Endothelial cell (in vitro differentiated cells): ENCODE results near the gene ZNF469. TPM values are rescaled to one million over a fixed set of nuclear protein-coding genes. Genes with fewer than 3 reads are reported as not detected.

ENCODE experiments used
- DNase-seq: peaks from one replicate; pipeline ENCODE4 v3.0.0; 2021; ENCODE audit warnings: low spot score
- H3K27ac Mint-ChIP-seq: one replicate; pipeline ENCODE4 v1.8.0; 2021; ENCODE audit warnings: mixed read lengths, inconsistent platforms; ENCODE audit not compliant: unreplicated experiment
- H3K27me3 Mint-ChIP-seq: one replicate; pipeline ENCODE4 v1.8.0; 2021; ENCODE audit warnings: mild to moderate bottlenecking, moderate library complexity, mixed read lengths, inconsistent platforms; ENCODE audit not compliant: unreplicated experiment
- H3K36me3 Mint-ChIP-seq: one replicate; pipeline ENCODE4 v1.8.0; 2021; ENCODE audit warnings: mild to moderate bottlenecking, low read depth, mixed read lengths, inconsistent platforms; ENCODE audit not compliant: unreplicated experiment
- H3K4me1 Mint-ChIP-seq: one replicate; pipeline ENCODE4 v1.8.0; 2021; ENCODE audit warnings: mild to moderate bottlenecking, mixed read lengths, inconsistent platforms; ENCODE audit not compliant: unreplicated experiment
- H3K4me3 Mint-ChIP-seq: one replicate; pipeline ENCODE4 v1.8.0; 2021; ENCODE audit warnings: mild to moderate bottlenecking, mixed read lengths, inconsistent platforms; ENCODE audit not compliant: unreplicated experiment
- H3K9me3 Mint-ChIP-seq: one replicate; pipeline ENCODE4 v1.8.0; 2021; ENCODE audit warnings: mixed read lengths, inconsistent platforms; ENCODE audit not compliant: unreplicated experiment
- CTCF ChIP-seq: fragments of 200-600 bp; sonication (generic); IDR thresholded peaks from one replicate; pipeline ENCODE4 v1.5.0; 2021; ENCODE audit warnings: antibody characterized with exemption; ENCODE audit not compliant: unreplicated experiment
- total RNA-seq: library from RNA; stranded (reverse); fragmentation: NEBNext Ultra II Directional; extraction: Animal tissue kit (Norgen Biotek cat#: 25700); gene quantifications from one replicate; pipeline ENCODE4 v1.2.1, GENCODE V29; 2021; ENCODE audit not compliant: unreplicated experiment

The ZNF469 gene
- total RNA-seq, 1 donor from 2014 or later: 14.7 TPM

GRCh38 chr16:88341551-88342290, 41.0 kb upstream of the ZNF469 start:
- DNase-seq: no peak
- no peak for TF ChIP-seq CTCF

GRCh38 chr16:88342491-88342890, 40.3 kb upstream of the ZNF469 start:
- Mint-ChIP-seq H3K9me3 (peaks cover 10% of the 10 kb centered on the region), H3K36me3 (peaks cover 10% of the 10 kb centered on the region), H3K4me3 (no peak overlapping the region), H3K27ac (no peak overlapping the region), H3K4me1 (no peaks in the 10 kb centered on the region), H3K27me3 (peaks cover 7% of the 10 kb centered on the region)
- no peak for TF ChIP-seq CTCF
- DNase-seq: no peak

More at GRCh38 chr16:88341551-88342290, 41.0 kb upstream of the ZNF469 start:
- H3K27me3 Mint-ChIP-seq: peaks cover 7% of the 10 kb centered on the region
- H3K36me3 Mint-ChIP-seq: peaks cover 10% of the 10 kb centered on the region
- no peaks in the 10 kb centered on the region for H3K4me1 Mint-ChIP-seq
- no peak overlapping the region for H3K27ac Mint-ChIP-seq
- H3K9me3 Mint-ChIP-seq: peaks cover 10% of the 10 kb centered on the region
- H3K4me3 Mint-ChIP-seq: no peak overlapping the region

- H3K4me3 Mint-ChIP-seq: no peak overlapping the region
- H3K36me3 Mint-ChIP-seq: peaks cover 10% of the 10 kb centered on the region
Observed at GRCh38 chr16:88343271-88343791, 39.4 kb upstream of the ZNF469 start.

GRCh38 chr16:88344411-88345030, 38.2 kb upstream of the ZNF469 start:
- Mint-ChIP-seq H3K27me3 (peaks cover 6% of the 10 kb centered on the region), H3K4me3 (no peak overlapping the region), H3K27ac (no peak overlapping the region), H3K4me1 (no peaks in the 10 kb centered on the region), H3K36me3 (peaks cover 10% of the 10 kb centered on the region), H3K9me3 (peaks cover 10% of the 10 kb centered on the region)
- TF ChIP-seq CTCF: no peak
- no peak for DNase-seq

More at GRCh38 chr16:88343271-88343791, 39.4 kb upstream of the ZNF469 start:
- TF ChIP-seq CTCF: no peak
- no peak overlapping the region for H3K27ac Mint-ChIP-seq
- peaks cover 10% of the 10 kb centered on the region for H3K9me3 Mint-ChIP-seq
- H3K27me3 Mint-ChIP-seq: peaks cover 5% of the 10 kb centered on the region
- DNase-seq: no peak
- H3K4me1 Mint-ChIP-seq: no peaks in the 10 kb centered on the region
